ENCODE data around the gene PPP1R13B.

- TF ChIP-seq CTCF (IDR thresholded peaks at IDR 0.05; ENCODE audit: insufficient read depth, low read length) (no peak), REST (IDR thresholded peaks at IDR 0.05; ENCODE audit: insufficient replicate concordance, low read depth) (no peak), POLR2AphosphoS5 (IDR thresholded peaks at IDR 0.05; ENCODE audit: low read depth) (no peak)
Observed at GRCh38 chr14:103872481-103873113, 25.2 kb upstream of the PPP1R13B start.
